GM18951 (cell line): ENCODE results near the gene PARD3B.

ENCODE experiments used
- POLR2A ChIP-seq: IDR thresholded peaks from 4 replicates; pipeline ENCODE4 v1.6.1; 2011; ENCODE audit warnings: mild to moderate bottlenecking; ENCODE audit not compliant: insufficient read length, insufficient read depth; ENCODE audit errors: extremely low read depth
- in situ Hi-C: fragments of 300-500 bp; cut with MboI; formaldehyde crosslinking; loops from one replicate; pipeline ENCODE4 v1.12.0; 2022; ENCODE audit warnings: low sequenced_read_pairs, mixed read lengths, inconsistent platforms; ENCODE audit not compliant: unreplicated experiment

PARD3B gene

GRCh38 chr2:204544961-204545860, at the start of gene PARD3B:
Gene PARD3B (plus strand): TSS chr2:204545475. CDS start chr2:204546000, 525 bp downstream.
- in situ Hi-C loops, result no loop called here
- no peak for TF ChIP-seq POLR2A

DNA sequence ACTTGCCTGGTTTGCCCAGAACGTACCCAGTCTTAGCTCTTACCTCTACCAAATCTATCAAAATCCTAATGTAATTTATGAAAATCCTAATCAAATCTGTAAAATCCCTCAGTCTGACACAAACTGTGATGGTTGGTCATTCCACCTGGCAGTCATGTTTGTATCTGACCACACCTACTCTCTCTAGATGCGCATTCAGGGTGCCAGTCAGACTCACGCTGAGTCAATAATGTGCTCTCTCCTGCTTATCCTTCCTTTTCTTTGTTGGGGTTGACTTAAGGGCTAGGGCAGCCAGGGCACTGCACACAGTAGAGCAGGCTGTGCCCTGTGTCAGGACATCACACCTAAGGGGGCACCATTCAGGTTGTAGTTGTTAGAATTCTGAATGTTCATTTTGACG, 48.5 kb upstream of the PARD3B start:
- TF ChIP-seq POLR2A, result no peak
- in situ Hi-C loops, result no loop called here

DNA sequence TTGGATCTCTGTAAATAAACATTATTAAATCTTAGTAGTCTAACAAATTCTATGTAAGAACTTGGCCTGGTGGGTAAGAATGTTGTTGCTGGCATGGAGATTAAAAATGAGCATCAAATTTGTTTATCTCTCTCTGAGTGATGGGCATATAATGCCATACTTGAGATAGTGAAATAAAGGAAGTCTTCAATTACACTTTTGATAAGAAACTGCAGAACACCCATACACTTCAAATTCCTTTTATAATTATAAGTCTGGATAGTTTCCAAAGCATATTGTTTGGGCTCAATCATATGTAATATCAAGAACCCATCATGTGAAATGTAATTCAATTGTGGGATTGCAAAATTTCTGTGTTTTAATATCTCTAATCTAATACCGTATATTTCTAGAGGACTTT, 47.4 kb upstream of the PARD3B start:
- no peak for TF ChIP-seq POLR2A
- in situ Hi-C loops, result no loop called here

DNA sequence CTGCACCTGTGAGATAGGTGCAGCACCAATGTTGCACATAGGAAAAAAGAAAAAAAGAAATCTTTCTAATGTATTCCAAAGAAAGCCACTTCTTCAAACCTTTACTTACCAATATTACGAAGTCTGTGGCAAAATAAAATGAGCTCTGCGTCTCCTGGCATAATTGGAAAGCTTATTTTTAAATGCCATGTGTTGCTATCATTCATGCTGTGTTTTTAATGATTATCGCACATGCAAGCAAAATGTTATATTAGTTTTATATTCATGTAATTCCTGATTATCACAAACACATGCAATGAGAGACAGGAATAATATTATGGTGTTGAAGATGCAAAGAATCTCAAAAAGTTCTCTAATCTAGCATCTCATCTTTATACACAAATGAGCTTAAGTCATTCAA, 47.0 kb upstream of the PARD3B start:
- no peak for TF ChIP-seq POLR2A

GRCh38 chr2:204503869-204504268, 41.4 kb upstream of the PARD3B start:
- in situ Hi-C loops, result no loop called here
- TF ChIP-seq POLR2A, result no peak

More for the DNA sequence above, 47.0 kb upstream of the PARD3B start:
- in situ Hi-C loops, result no loop called here

- no peak for TF ChIP-seq POLR2A
- in situ Hi-C loops, result no loop called here
These were observed 40.7 kb upstream of the PARD3B start for GRCh38 chr2:204504594-204504993.

DNA sequence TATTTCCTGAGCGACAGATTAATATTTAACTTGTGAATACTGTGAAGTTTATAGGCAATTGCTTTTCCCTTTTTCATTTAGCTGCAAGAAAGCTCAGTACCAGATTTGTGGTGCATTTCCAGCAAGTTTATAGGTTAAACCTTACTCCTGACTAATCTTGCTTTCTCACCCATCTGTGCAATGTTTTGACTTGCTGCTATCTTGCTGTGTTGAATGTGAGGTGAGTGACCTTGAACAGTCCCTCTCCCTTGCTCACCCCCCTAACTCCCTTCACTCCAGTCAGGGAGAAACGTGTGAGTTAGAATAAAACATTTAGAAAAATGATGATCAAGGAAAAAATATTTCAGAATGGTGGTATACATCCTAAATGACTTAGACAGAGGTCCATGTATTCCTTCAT, 39.8 kb upstream of the PARD3B start:
- TF ChIP-seq POLR2A, result no peak
- in situ Hi-C loops, result no loop called here

DNA sequence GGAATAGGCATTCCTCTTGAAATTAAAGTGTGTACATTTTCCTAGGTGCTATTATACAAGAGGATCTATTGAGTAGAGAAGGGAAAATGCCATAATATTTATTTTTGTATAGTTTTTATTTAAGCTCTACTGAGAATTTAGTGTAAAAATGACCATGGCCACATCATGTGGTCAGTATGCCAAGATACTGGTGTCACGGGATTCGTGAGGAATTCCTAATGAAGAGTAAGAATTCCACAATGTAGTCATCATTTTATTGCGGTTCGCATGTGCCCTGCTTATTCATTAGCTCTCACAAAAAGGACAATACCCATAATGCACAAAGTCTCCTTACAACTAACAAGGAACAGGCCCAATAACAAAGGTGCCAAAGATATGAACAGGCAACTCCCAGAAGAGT, 39.3 kb upstream of the PARD3B start:
- TF ChIP-seq POLR2A, result no peak
- in situ Hi-C loops, result no loop called here

DNA sequence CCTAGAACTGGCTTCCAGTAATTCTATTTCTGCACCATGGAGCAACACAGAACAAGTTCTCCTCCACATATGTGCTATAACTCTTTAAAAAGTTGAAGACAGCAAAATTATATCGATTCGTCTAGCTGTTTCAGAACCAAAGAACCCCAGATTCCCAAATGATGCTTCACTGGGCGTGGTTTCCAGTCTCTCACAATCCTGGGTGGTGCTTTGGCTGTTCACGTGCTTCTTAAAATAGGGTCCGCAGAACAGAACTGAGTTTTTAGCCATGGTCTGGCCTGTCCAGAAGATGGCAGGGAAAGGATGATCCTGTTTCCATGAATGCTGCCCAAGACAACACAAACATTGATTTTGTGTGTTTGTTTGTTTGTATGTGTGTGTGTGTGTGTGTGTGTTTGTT, 37.6 kb upstream of the PARD3B start:
- TF ChIP-seq POLR2A, result no peak
- in situ Hi-C loops, result no loop called here

DNA sequence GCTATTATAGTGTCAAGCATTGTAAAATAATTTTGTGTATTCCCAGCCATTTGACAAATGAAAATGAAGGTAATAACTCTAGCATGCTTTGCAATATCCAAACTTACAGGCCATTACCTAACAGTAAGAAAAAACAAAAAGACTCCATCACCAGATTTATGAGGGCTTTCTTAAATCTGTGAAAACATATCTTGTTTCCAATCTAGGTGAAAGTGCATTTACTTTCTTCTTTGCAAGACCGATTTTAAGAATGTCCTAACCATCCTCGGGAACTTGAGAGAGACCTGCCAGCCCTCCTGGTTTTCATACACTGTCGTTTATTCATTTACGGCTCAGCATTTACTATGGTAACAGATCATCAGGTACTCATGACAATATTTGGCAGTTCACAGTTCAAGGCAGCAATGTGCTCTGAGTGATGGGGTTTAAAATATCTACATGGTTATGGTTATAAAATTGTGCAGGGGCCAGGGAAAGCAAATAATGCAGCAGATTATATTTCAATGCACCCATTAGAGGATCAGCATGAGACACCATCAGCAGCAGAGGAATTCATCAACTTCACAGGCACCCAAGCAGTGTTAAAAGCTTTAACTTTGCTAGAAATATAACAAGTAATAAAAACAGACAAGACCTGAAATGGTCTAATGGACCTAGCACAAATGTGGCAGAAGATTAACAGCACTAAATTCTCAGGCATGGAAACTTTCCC, 34.4 kb upstream of the PARD3B start:
- no peak for TF ChIP-seq POLR2A
- in situ Hi-C loops, result no loop called here

DNA sequence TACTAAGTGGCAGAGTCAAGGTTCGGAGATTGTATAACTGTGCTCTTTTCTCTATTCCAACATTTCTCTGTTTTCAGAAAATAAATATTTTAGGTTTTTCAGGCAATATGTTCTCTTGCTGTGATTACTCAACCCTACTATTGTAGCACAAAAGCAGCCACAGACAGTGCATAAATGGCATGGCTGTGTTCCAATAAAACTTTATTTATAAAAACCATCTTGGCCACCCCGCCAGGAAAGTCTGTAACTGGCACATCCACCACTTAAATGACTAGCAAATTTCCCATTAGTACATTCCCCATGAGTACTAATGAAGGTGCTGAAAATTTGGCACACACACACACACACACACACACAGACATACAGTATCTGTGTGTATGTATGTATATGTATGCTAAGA, 30.8 kb upstream of the PARD3B start:
- in situ Hi-C loops, result no loop called here
- TF ChIP-seq POLR2A, result no peak

- no peak for TF ChIP-seq POLR2A
- in situ Hi-C loops, result no loop called here
These were observed 29.9 kb upstream of the PARD3B start for GRCh38 chr2:204515416-204515815.

DNA sequence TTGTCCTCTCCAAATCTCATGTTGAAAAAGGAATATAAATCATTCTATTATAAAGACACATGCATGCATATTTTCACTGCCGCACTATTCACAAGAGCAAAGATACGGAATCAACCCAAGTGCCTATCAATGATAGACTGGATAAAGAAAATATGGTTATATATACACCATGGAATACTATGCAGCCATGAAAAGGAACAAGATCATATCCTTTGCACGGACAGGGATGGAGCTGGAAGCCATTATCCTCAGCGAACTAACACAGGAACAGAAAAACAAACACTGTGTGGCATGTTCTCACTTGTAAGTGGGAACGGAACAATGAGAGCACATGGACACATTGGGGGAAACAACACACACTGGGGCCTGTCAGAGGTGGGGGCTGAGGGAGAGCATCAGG, 28.1 kb upstream of the PARD3B start:
- no peak for TF ChIP-seq POLR2A
- in situ Hi-C loops, result no loop called here

DNA sequence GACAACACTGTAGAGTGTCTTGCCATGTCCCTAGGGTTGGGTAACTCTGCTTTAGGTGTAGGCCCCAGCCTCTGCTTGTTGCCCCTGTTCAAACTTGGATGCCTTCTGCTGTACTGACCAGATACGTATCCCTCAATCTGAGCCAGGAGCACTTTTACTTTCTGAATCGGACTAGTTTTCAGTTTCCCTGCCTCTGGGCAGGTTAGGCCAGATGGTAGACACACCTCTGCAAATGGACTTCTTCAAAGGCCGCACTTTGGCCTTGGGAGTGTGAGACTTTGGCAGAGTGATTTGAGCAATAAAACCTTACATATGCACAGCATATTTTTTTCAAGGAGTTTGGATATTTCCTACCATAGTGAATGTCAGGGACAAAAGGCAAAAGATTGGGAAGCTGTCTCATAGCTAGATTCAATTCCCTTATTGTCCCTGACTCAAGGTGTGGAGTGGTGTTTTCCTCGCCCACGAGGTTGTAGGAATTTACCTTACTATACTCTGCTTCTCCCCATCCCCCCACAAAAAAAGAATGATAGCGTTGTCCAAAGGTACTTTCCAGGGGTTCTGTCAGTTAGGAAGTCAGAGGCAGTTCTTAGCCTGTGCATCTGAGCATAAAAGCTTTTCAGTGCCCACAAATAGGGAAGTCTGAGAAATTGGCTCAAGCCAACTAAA, 15.3 kb upstream of the PARD3B start:
- in situ Hi-C loops, result no loop called here
- TF ChIP-seq POLR2A, result no peak

GRCh38 chr2:204530464-204530805, 14.8 kb upstream of the PARD3B start:
- in situ Hi-C loops, result no loop called here

More at GRCh38 chr2:204530464-204530805, 14.8 kb upstream of the PARD3B start:
- TF ChIP-seq POLR2A, result no peak
